ENCODE results near the gene MAP2K6.
"Not testable (repeated sequence)": the region's sequence is repeated elsewhere in the genome, so short reads cannot be mapped to it uniquely, and the experiment has no call there.

The MAP2K6 gene

GRCh38 chr17:69460963-69461922, 46.7 kb downstream of the MAP2K6 start:
- no peak for DNase-seq

DNA sequence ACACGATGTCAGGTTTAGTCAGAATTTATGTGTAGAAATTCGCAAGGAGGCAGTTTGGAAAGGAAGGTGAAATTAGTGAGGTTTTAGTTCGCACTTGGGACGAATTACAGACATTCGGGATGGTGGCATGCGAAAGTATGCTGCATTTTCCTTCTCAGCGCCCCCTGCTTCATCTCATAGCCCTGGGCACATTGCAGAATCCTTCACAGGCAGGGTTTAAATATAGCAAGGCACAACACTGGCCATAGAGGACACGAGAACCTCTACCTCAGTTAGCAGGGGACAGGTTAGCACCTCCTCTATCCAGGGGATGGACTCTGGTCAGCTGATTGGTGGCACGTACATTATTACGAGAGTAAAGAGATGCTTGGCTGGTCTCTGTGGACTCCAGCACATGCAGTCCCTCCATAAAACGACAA, 47.5 kb downstream of the MAP2K6 start:
- DNase-seq: no peak

- DNase-seq: no peak
Observed at GRCh38 chr17:69462882-69463281, 48.4 kb downstream of the MAP2K6 start.

- no peak for DNase-seq
Observed at GRCh38 chr17:69466451-69466850, 52.0 kb downstream of the MAP2K6 start.

GRCh38 chr17:69466905-69467667, 52.6 kb downstream of the MAP2K6 start:
- DNase-seq: no peak

- DNase-seq: no peak
Observed at GRCh38 chr17:69468207-69468606, 53.7 kb downstream of the MAP2K6 start.

GRCh38 chr17:69470702-69471101, 56.2 kb downstream of the MAP2K6 start:
- DNase-seq: no peak

GRCh38 chr17:69471406-69471805, 56.9 kb downstream of the MAP2K6 start:
- DNase-seq: no peak

GRCh38 chr17:69473841-69474831, 59.6 kb downstream of the MAP2K6 start:
- DNase-seq: no peak

DNA sequence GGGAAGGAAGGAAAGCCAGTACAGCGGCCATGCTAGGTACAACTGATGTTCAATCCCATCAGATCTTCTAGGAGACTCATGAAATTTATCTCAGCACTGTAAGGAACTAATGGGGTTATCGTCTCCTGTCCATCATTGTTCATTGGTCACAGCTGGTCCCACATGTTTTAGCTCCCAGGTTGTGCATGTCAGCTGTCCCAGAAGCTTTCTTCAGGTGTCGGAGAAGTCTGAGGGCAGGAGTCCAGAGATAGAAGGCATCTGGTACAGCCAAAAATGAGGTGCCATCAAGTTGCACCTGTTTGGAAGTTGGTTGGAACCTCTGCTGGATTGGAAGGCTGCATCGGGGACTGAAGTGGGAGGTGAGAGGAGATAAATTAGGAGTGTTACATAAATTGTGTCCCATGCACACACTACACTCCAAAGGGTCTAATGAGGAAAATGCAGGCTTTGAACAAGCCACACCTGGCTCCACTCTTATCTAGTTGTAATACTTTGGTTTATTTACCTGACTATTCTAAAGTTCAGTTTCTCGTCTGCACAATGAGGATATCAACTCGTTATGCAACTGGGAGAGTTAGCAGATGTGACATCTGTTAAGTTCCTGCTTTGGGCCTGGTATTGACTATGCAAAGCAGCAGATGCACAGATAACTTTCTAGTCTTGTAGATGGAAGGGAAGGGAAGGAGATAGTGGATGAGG, 62.9 kb downstream of the MAP2K6 start:
- no peak for DNase-seq

DNA sequence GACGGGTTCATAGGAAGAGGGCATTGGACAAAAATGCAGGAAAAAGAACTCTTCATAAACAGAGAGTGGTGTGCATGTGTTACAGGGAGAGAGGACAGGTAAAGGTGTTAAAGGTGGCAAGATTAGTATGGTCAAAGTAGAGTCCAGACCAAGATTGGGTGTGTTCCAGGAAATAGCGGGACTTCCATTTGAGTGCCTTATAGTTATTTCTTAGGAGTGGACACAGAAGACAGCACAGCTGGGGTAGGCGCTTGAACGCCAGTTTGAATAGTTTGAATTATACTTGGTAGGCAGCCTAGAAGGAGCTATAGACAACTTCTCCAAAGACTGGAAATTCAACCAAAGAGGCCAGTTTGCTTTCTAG, 63.4 kb downstream of the MAP2K6 start:
- DNase-seq: no peak

GRCh38 chr17:69478916-69479315, 64.4 kb downstream of the MAP2K6 start:
- DNase-seq: no peak

GRCh38 chr17:69479756-69480155, 65.3 kb downstream of the MAP2K6 start:
- DNase-seq: not testable (repeated sequence)

DNA sequence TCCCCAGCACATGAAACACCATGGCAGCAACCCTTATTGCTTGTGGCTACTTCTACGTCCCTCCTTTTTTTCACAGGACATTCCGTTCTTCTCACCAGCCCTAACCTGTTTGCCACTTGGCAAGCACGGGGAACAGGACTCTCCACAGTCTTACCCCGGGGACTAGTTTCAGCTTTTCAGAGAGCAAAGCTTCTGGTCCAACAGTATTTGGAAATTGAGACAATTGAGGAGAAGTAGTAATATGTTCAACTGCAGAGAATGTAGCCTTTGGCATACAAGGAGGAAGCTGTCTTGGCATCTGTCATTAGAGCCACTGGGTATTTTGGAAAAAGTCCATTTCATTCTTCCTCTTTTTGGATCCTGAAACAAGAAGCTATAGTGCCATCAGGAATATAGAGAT, 65.7 kb downstream of the MAP2K6 start:
- DNase-seq: no peak

DNA sequence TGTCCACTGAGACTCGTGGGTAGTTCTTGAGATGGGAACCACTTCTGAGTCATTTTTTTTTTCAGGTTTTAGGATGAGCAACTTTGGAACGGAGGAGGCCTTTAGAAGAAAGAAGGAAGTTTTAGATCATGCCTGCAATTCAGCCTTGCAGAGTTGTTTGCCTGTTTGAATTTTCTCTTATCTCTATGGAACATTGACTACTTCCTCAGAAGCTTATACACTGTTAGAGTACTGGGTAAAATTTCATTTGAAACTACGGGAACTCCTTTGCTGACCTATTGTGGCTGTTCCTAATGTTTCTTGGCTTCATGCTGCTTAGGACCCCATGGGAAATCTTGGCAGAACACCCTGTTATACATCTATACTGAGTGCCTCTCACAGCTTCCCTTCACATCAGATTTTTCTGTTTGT, 70.8 kb downstream of the MAP2K6 start:
- no peak for DNase-seq

DNA sequence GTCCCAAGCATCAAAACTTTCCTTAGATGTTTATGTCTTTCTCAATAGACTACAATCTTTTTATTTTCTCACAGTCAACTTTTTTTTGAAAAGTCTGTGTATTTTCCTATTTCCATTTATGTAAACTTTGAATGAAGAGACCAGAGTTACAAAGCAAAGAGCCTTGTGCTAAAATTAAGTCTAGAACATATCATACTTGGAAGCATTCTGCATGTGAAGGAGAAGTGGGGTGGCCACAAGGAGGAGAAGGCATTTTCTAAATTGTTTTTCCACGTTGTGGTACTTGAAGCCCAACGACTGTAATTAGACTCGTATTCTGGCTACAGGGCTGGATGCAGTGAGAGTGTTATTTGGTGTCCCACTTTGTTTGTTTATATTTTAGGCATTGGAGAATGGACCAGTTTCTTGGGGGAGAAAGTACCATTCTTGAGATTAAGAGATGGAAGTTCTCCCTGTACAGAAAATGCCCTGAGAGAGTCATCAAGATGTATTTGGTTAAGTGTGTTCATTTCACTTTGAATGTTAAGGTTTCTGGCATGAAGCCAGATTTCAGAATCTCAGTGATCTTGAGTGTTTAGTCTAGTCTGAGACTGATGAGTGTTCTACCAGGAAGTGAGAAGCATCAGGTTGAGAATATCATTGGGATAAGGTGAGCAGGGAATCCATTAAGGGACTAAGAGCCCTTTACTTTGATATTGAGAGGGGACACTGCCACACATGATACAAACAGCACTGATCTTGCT, 71.6 kb downstream of the MAP2K6 start:
- no peak for DNase-seq

GRCh38 chr17:69486779-69487637, 72.5 kb downstream of the MAP2K6 start:
- DNase-seq: no peak

GRCh38 chr17:69489313-69489712, 74.8 kb downstream of the MAP2K6 start:
- DNase-seq: no peak

GRCh38 chr17:69492410-69493071, 78.0 kb downstream of the MAP2K6 start:
- DNase-seq: no peak

DNA sequence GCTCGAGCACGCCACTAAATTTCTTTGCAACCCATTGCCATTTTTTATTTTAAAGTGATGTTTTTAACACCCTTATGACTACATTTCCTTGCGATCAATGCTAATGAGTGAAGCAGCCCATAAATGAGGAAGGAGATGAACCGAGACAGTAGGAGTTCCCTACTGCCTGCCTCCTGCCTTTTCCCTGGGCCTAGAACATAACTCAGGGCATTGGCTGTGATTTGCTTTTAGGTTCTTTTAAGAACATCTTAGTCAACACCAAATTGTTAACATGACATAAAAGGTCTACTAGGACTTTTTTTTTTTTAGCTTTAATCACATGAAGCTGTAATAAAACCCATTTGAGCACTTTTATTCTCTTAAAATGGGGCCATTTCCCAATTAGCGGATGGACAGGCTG, 81.3 kb downstream of the MAP2K6 start:
- DNase-seq: no peak
